Mammary epithelial cell (primary cell): ENCODE results near the gene TRIM7.

Experiments
- EZH2 ChIP-seq: IDR thresholded peaks from 2 replicates; pipeline ENCODE4 v1.6.1; 2012; ENCODE audit warnings: low read length, inconsistent platforms, borderline replicate concordance
- TF ChIP-seq, protein P1 (sequence below), 2 donors: IDR thresholded peaks in 1 of 2; conservative IDR thresholded peaks in 1 of 2; 2 replicates each; pipeline ENCODE4 v1.5.1; 2011 to 2012; ENCODE audit warnings: inconsistent platforms in 2 of 2, low read length in 2 of 2, mild to moderate bottlenecking in 2 of 2, control low read depth in 1 of 2, low read depth in 1 of 2; ENCODE audit not compliant: insufficient read depth in 1 of 2; ENCODE audit errors: extremely low read depth in 1 of 2

DNA sequence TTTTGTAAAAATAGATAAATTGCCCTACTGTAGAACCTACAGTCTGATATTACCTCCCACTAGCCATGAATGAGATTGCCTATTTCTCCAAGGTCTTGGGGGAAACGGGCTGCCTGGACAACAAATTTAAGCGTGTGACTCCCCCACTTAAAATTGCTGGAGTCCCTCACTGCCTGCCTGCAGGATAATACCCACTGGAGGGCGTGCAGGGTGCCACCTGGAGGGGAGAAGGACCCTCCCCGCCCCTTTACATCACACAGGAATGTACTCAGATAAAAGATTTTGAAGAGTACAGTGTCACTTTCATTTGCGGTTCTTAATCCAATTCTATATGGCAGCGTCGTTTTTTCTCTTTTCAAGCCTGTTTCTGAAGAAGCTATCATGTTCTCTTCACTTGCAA is 6.2 kb upstream of the TRIM7 start:
- TF ChIP-seq, protein P1, sequence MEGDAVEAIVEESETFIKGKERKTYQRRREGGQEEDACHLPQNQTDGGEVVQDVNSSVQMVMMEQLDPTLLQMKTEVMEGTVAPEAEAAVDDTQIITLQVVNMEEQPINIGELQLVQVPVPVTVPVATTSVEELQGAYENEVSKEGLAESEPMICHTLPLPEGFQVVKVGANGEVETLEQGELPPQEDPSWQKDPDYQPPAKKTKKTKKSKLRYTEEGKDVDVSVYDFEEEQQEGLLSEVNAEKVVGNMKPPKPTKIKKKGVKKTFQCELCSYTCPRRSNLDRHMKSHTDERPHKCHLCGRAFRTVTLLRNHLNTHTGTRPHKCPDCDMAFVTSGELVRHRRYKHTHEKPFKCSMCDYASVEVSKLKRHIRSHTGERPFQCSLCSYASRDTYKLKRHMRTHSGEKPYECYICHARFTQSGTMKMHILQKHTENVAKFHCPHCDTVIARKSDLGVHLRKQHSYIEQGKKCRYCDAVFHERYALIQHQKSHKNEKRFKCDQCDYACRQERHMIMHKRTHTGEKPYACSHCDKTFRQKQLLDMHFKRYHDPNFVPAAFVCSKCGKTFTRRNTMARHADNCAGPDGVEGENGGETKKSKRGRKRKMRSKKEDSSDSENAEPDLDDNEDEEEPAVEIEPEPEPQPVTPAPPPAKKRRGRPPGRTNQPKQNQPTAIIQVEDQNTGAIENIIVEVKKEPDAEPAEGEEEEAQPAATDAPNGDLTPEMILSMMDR (conservative IDR thresholded peaks at IDR 0.05 in 1 of 2, IDR thresholded peaks at IDR 0.05 in 1 of 2; ENCODE audit: extremely low read depth in 1 of 2, insufficient read depth in 1 of 2, low read depth in 1 of 2, low read length in 2 of 2): no peak
- TF ChIP-seq EZH2: no peak
